Fibroblast of skin of back (primary cell): ENCODE results near the gene PML.
"Not testable (repeated sequence)": the region's sequence is repeated elsewhere in the genome, so short reads cannot be mapped to it uniquely, and the experiment has no call there.

Source experiments
- DNase-seq: peaks from one replicate; pipeline ENCODE4 v3.0.0-alpha.2; 2013

Gene PML

DNA sequence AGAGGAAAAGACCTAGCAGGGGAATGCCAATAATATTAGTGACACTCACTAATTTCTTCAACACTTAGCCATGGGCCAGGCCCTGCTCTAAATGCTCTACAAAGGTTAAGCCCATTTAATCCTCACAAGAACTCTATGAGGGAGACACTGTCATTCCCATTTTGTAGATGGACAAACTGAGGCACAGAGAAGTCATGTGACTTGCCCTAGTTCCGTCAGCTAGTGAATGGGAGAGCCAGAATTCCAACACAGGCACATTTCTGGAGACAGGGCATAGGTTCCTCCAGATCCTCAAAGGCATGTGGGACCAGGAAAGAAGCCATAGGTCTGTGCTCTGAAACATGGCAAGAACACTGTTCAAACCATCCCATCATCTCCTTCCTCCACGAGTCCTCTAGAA, 36.7 kb upstream of the PML start:
- DNase-seq = no peak

DNA sequence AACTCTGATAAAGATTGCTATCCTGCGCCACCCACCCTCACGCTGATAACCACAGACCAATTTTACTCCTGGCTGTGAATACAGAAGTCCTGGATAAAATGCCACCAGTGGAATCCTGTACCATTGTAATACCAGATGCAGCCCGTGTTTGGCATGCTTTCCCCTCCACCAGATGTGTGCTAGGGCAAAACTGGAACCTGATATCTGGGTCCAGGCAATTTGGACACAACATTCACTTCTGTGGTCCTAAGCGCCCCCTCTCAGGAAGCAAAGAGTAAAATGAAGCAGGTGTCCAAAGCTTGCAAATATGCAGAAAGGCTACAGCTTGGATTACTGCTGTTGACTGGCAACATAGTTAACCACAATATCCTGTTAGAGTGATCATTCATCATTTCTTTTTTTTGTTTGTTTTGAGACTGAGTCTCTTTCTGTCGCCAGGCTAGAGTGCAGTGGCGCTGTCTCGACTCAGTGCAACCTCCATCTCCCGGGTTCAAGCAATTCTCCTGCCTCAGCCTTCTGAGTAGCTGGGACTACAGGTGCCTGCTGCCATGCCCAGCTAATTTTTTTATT, 35.4 kb upstream of the PML start:
- DNase-seq = peak; percentile 46

- DNase-seq = no peak
These were observed 34.7 kb upstream of the PML start for GRCh38 chr15:73959801-73960200.

GRCh38 chr15:73960472-73961070, 33.9 kb upstream of the PML start:
- DNase-seq = not testable (repeated sequence)

- DNase-seq = no peak
These were observed 32.1 kb upstream of the PML start for GRCh38 chr15:73962433-73962832.

- DNase-seq = peak; percentile 75
These were observed 29.8 kb upstream of the PML start for GRCh38 chr15:73964736-73965093.

GRCh38 chr15:73965094-73965757, 29.3 kb upstream of the PML start:
- DNase-seq = no peak

GRCh38 chr15:73965758-73966113, 28.8 kb upstream of the PML start:
- DNase-seq = peak; percentile 53

DNA sequence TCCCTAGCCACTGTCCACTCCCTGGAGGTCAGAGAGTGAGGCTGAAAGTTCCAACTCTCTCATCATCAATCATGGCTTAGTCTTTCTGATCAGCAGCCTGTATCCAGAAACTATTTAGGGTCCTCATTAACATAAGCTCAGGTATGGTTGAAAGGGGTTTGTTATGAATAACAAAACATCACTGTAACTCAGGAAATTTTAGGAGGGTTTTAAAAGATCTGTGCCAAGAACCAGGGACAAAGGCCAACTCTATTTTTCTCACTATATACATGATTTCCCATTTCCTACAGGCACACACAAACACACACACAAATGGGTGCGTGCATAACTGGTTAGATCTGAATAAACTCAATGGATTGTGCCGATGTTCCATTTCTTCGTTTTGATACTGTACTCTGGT, 26.1 kb upstream of the PML start:
- DNase-seq = no peak

- DNase-seq = no peak
These were observed 25.3 kb upstream of the PML start for GRCh38 chr15:73969151-73969759.

DNA sequence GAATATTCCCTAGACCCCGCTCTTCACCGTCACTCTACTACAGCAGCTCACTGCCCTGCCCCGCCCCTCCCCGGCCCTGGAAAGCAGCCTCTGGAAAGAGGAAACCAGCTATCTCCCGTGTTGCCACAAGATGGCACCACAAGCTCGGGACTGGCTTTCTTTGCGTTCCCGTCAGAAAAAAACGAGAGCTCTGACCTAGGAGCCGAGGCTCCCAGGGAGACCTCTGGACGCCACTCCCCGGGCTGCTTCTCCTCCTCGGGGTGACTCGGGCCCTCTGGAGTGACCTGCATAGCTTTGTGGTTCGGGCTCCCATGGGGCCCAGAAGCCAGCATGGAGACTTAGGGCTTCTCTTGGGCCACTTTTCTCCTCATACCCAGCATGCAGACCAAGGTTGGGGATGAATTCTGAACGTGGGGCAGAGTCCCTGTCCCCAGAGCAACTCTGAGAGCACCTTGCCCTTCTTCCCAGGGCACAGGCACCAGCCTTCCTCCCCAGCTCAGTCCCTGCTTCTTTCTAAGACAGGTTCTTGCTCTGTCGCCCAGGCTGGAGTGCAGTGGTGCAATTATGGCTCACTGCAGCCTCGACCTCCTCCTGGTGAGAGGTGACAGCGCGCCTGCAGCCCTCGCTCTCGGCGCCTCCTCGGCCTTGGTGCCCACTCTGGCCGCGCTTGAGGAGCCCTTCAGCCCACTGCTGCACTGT, 21.4 kb upstream of the PML start:
- peak; percentile 81 for DNase-seq

DNA sequence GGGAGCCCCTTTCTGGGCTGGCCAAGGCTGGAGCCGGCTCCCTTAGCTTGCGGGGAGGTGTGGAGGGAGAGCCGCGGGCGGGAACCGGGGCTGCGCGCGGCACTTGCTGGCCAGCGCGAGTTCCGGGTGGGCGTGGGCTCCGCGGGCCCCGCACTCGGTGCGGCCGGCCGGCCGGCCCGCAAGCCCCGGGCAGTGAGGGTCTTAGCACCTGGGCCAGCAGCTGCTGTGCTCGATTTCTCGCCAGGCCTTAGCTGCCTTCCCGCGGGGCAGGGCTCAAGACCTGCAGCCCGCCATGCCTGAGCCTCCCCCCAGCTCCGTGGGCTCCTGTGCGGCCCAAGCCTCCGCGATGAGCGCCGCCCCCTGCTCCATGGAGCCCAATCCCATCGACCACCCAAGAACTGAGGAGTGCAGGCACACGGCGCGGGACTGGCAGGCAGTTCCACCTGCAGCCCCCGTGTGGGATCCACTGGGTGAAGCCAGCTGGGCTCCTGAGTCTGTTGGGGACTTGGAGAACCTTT, 20.8 kb upstream of the PML start:
- not testable (repeated sequence) for DNase-seq

GRCh38 chr15:73975440-73976125, 18.9 kb upstream of the PML start:
- not testable (repeated sequence) for DNase-seq

DNA sequence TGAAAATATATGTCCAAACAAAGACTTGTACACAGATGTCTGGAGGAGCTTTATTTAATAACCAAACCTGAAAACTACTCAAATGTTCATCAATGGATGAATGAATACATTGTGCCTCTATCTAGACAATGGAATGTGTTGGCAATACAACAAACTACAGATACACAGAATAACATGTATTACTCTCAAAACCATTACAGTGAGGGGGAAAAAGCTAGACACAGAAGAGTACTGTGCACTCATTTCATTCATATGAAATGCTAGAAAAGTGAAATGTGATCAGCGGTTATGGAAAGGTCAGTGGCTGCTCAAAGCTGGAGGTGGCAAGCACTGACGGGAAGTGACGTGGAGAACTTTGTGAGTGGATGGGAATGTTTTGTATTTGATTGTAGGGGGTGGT, 15.6 kb upstream of the PML start:
- no peak for DNase-seq

DNA sequence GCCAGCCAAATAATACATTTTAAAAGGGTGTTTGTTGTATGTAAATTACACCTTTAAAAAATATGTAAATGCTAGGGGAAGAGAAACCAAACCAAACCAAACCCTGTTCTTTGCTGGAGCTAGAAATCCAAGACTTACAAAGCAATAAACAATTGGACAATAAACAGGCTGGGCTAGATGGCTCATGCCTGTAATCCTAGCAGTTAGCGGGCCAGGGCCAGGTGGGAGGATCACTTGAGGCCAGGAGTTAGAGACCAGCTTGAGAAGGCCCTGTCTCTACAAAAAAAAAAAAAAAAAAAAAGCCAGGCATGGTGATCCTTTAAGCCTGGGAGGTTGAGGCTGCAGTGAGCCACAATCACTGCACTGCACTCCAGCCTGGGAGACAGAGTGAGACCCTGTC, 14.9 kb upstream of the PML start:
- DNase-seq = no peak

GRCh38 chr15:73981761-73982221, 12.7 kb upstream of the PML start:
- no peak for DNase-seq

GRCh38 chr15:73982222-73982962, 12.1 kb upstream of the PML start:
- peak; percentile 98 for DNase-seq

DNA sequence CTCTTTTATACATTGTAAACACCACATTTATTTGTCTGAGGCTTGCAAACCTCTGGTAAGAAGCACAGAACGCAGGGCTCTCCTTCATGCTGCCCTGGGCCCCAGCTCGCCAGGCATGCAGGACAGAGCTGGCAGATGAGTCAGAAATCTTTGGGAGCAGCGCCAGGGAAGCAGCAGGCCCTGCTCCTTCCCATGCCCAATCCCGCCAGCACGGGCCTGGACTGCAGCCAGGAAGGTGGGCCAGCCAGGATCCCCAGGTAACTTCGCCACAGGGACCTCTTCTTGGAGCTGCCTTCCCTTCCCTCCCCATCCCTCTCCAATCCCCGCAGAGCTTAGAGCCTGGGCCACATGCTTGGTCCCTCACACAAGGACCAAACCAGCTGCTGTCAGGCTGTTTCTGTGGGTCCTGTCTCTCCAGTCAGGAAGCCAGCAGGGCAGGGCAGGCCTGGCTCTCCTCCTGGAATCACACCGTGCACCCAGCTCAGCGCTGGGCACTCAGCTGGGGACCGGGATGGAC, 11.2 kb upstream of the PML start:
- peak; percentile 89 for DNase-seq

- no peak for DNase-seq
These were observed 10.7 kb upstream of the PML start for GRCh38 chr15:73983773-73984172.

DNA sequence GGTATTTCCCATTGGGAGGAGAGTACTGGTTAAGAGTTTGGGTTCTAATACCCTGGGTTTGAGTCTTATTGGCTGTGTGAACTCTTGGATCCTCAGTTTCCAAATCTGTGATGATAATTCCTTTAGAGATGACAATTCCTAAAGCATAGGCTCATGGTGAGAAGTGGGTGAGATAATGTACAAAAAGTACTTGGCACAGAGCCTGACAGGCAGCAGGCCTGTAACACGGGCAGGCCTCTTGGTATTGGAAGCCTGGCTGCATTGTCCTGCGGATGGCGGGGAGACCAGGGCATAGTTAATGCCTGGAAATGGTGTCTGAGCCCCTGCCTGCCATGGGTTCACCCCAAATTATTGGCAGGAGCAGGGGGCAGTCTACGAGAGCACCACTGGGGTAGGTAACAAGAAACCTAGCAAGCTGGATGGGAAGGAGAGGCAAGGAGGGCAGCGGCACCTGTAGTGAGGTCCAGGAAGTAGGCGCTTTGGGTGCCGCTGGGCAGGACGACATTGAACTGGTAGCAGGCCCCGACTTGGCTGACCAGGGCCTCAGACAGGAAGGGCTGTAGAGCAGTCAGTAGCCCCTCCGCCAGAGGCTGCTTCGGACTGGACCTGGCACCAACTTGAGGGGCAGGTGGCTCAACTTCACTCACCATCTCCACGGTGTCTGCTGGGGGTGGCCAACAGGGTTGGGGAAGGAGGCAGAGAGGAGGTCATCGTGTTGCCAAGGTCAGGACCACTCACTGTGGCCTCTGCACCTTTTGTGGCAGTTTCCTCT, 10.1 kb upstream of the PML start:
- no peak for DNase-seq
